ENCODE measurements around the gene MYLK3.

- TF ChIP-seq POLR2A (IDR thresholded peaks at IDR 0.05) (no peak), CTCF (IDR thresholded peaks at IDR 0.05) (no peak)
Observed at GRCh38 chr16:46747777-46748651, at the start of gene MYLK3.
